GM19351 (cell line): ENCODE results near the gene ZNF385A.
"Not testable (repeated sequence)": the region's sequence is repeated elsewhere in the genome, so short reads cannot be mapped to it uniquely, and the experiment has no call there.

Source experiments
- ATAC-seq: cut with Tn5 transposase; IDR thresholded peaks from one replicate; pipeline ENCODE4 v1.9.1; 2021; ENCODE audit warnings: mild to moderate bottlenecking, moderate library complexity; ENCODE audit not compliant: unreplicated experiment

Gene ZNF385A

GRCh38 chr12:54358191-54358944, 26.2 kb downstream of the ZNF385A start:
- peak; percentile 31 for ATAC-seq

DNA sequence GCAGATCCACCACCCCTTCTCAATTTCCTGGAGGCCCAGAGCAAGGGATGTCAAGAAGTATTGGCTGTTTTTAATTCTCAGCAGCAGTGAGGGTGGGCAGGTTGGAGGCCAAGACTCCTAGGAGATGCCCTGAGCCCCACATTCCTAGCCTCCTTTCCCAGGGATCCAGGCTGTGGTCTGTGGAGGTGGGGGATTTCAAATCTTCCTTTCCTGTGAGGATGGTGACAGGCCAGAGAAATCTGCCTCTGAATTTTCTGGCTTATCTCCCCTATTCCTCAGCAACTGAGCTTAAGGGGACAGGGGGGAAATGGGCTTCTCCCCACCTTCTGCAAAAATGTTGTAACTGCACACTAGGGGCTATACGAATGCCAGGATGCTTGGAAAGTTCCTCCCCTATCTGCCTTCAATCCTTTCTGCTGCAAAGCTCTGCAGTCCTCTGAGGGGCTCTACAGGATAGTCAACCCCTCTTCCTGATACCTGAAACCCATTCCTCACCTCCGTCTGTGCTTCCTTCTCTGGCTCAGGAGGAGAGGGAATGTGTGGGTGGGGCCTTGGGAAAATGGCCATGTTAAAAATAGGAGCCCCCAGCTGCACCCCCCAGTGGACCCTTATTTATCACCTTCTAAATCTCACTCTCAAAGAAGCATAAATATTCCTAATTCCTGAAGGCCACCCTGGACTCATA, 26.9 kb downstream of the ZNF385A start:
- ATAC-seq, result no peak

GRCh38 chr12:54356951-54357356, 27.6 kb downstream of the ZNF385A start:
- ATAC-seq, result no peak

DNA sequence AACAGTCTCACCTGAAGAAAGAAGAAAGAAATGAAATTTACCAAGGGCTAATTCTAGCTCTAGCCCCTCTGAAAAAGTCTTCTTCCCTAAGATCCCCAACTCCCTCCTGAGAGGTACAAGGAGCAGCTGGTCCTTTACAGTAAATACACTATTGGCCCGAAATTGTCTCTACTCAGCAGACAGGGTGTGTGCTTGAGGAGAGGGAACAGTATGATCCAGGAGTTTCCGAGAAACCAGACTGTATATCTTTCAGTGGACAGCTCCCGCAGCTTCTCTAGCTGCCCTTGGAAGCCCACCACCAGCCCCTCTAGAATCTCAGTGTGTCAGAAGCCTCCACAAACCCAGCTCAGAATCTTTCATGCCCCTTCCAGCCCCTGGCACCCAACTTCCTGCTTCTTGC, 28.3 kb downstream of the ZNF385A start:
- ATAC-seq, result no peak

DNA sequence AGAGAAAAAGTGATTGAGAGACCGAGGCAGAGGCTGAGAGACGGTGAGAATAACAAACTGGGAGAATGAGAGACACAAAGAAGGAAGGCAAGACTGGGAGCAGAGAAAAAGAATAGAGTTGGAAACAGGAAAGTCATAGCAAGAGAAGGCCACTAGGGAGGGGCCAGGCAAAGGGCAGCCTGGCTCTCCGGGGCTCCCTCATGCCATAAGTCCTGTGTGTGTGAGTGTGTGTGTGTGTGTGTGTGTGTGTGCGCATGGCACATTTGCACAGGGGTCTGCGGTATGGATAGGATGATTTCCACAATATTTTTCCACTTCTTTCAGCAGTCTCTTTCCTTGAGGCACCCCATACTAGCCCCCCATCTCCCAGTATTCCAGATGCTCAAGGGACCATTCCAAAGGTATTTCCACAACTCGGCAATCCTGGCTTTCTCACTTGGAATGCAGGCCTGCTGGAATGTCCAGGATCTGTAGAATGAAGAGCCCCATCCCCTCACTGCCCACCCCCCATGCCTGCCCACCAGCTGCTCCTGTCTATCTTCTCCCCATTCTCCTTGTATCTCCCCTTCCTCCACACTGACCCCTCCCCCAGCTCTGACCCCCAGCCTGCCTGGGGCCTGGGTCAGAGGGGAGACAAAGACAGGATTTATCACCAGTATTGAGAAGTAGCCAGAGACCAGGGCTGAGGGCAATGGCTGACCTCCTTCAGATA, 29.3 kb downstream of the ZNF385A start:
- no peak for ATAC-seq

DNA sequence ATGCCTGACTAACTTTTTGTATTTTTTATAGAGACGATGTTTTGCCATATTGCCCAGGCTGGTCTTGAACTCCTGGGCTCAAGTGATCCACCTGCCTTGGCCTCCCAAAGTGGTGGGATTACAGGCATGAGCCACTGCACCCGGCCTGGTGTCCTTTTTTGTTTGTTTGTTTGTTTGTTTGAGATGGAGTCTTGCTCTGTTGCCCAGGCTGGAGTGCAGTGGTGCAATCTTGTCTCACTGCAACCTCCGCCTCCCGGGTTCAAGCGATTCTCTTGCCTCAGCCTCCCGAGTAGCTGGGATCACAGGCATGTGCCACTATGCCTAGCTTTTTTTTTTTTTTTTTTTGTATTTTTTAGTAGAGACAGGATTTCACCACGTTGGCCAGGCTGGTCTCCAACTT, 30.3 kb downstream of the ZNF385A start:
- not testable (repeated sequence) for ATAC-seq

DNA sequence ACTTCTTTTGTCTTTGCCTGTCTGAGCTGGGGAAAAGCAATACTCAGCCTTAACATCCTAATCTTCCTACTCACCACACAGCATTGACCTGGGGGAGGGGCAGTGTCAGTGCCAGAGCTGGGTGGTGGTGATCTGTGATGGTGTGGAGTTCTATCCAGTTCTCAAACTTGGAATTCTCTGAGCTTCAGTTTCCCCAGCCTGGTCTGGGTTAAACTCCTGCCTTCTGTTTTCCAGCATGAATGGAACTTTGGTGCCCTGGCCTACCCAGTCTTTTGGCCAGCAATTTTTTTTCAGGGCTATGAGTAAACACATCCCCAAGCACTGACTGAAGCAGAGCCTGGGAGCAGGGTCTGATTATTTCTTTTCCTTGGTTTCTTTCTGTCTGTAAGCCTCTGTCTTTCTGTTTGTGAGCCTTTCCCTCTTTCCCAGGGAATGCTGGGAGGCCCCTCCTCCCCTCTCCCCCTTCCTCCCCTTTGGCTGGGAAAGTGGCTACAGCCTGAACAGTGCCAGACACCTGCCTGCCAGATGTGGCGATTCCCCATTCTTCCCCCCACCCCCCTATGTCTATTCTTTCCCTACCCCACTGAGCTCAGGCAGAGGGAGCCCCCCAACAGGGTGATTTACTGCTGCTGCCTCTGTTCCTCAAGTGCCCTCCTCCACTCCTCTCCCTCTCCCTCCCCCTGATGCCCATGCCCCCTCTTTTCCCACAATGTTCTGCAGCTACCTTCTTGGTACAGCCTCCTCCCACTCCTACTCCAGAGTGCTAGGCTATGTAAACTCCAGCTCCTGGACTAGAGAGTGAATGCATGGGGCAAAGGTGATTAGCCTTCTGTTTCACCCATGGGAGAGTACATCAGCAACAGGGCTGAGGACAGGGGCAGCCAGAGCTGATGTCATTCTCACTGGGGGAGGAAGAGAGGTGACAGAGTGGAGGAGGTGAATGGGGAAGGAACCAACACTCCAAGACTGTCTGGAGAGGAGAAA, 31.4 kb downstream of the ZNF385A start:
- ATAC-seq, result no peak

- ATAC-seq, result no peak
These were observed 32.5 kb downstream of the ZNF385A start for GRCh38 chr12:54352022-54352531.

DNA sequence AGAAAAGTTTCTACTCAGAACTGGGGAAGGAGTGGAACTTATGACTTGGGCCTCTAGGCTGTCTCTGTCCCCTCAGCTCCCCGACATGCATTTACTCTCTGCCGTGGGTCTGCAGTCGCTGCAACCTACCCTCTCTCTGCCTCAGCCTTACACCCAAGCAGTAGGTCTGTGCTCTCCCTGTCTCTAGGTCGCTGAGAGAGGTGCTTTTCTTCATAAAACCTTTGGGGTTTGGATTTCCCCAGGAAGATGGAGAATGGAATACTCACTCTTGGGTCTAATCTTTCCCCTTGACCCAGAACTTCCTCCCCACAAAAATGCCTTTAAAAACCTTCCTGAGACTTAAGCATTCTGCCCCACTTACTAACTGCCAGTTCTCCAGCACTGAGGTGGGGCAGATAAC, 33.2 kb downstream of the ZNF385A start:
- no peak for ATAC-seq

DNA sequence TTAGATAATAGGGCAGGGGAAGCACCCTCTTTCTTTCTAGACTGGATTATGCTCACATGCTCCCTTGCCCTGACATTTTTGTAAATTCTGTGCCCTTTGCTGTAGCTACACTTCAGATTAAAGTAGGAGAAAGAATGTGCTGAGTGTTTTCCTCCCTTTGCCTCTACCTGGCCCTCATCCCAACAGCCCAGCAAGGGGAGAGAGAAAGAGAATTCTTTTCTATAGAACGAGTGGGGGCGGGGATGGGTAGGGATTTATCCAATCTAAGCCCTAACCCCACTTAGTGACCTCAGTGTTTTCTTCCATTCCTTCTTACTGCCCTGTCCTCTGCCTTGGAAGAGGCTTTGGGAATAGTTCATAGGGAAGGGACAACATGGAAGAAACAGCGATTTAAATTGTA, 33.8 kb downstream of the ZNF385A start:
- ATAC-seq, result no peak

- ATAC-seq, result no peak
These were observed 34.9 kb downstream of the ZNF385A start for GRCh38 chr12:54349679-54350078.

GRCh38 chr12:54349036-54349435, 35.5 kb downstream of the ZNF385A start:
- ATAC-seq, result no peak

DNA sequence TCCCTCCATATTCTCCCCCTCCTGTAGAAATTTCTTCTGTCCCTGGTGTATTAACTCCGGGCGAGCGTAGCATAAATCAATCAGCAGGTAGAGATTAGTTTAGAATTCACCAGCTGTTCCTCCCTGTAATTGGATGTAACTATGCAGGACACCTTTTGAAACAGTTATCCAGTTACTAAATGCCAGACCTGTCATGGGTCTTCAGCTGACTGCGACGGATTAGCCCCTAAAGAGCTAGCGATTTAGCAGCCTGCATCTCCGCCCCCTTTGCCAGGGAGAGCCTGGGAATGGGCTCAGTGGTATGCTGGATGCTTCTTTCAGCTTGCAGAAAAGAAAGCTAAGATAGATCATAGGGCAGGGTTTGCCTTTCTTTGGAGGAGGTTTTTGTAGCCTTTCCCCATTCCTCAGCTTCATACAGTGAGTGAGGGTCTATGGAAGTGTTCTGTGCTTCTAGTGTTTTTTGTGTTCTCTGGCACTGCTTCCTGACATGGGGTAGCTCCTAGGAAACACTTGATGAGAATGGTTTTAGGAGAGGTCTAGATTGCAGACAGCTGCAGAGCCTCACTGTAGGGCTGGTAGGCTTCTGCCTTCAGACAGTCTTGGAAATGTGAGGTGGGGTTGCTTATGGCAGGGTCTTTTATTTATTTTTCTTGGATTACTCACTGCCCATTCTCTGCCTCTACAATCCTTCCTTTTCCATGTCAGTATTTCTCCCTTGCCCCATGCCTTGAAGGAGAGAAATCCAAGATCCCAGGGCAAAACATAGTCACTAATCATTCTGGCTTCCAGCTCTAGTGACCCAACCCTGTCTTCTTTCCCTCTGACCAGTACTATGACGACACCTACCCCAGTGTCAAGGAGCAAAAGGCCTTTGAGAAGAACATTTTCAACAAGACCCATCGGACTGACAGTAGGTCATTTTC, 42.9 kb downstream of the ZNF385A start:
- ATAC-seq, result no peak

- no peak for ATAC-seq
These were observed 43.7 kb downstream of the ZNF385A start for GRCh38 chr12:54340846-54341245.

GRCh38 chr12:54338698-54339296, 45.7 kb downstream of the ZNF385A start:
- no peak for ATAC-seq

GRCh38 chr12:54337854-54338650, 46.5 kb downstream of the ZNF385A start:
- ATAC-seq, result no peak

- no peak for ATAC-seq
These were observed 47.2 kb downstream of the ZNF385A start for GRCh38 chr12:54337280-54337842.
